Kidney epithelial cell (primary cell): ENCODE results near the gene HES7. TPM values are rescaled to one million over a fixed set of nuclear protein-coding genes. Genes with fewer than 3 reads are reported as not detected.

ENCODE experiments used
- DNase-seq: peaks from one replicate; pipeline ENCODE4 v3.0.0-alpha.2; 2010; ENCODE audit warnings: low read depth
- H3K27me3 ChIP-seq: 2 replicates; pipeline ENCODE4 v1.6.0; 2011; ENCODE audit warnings: low read length; ENCODE audit not compliant: control insufficient read depth, insufficient read depth
- H3K36me3 ChIP-seq: 2 replicates; pipeline ENCODE4 v1.5.1; 2011; ENCODE audit warnings: low read length; ENCODE audit not compliant: control insufficient read depth, insufficient read depth
- H3K4me3 ChIP-seq: 2 replicates; pipeline ENCODE4 v1.5.1; 2011; ENCODE audit warnings: low read depth, mild to moderate bottlenecking, control low read depth, low read length
- CTCF ChIP-seq: IDR thresholded peaks from 2 replicates; pipeline ENCODE4 v1.5.1; 2011; ENCODE audit warnings: mild to moderate bottlenecking, moderate library complexity, low read length, control low read depth, inconsistent platforms; ENCODE audit not compliant: insufficient read depth, poor library complexity, severe bottlenecking
- total RNA-seq: library from RNA; depleted of rRNA; stranded (reverse); fragments of >200 nt; gene quantifications from 2 replicates; pipeline ENCODE4 v1.2.3, GENCODE V29; 2015

The HES7 gene
- total RNA-seq, 1 donor from 2014 or later, result not detected

DNA sequence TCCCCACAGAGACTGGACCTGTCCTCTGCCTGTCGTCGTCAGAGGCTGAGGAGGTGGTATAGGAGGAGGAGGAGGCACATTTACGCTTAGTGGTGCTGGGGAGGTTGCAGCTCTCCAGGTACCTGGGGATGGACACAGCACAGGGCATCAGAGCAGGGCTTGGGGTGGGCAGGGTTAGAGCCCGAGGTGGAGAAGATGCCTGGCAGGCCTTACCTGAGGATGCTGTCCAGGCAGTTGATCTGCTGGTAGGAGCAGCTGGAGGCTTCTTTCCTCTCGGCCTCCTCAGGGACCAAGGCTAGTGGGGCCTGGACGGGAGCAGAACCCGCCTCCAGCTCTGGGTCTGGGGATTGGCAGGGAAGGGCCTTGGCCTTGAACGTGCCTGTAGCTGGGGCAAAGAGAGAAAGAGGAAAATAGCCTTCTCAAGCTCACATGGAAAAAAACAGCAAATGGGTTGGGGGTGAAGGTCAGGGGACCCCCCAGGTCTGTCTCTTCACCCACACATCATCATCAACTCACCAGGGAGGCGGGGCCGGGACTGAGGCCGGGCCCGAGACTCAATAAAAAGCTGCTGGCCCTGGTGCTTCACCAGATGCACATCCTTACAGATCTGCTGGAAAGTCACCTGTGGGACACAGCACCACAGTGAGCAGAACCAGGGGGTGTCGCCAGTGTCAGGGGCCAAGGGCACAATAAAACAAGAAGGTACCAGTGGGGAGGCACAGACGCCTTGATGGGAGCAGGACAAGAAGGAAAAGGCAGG, 22.7 kb upstream of the HES7 start:
- H3K4me3 ChIP-seq, result no peak overlapping the region
- no peak for TF ChIP-seq CTCF
- H3K27me3 ChIP-seq, result no peaks in the 10 kb centered on the region
- H3K36me3 ChIP-seq, result peaks cover 11% of the 10 kb centered on the region
- no peak for DNase-seq

DNA sequence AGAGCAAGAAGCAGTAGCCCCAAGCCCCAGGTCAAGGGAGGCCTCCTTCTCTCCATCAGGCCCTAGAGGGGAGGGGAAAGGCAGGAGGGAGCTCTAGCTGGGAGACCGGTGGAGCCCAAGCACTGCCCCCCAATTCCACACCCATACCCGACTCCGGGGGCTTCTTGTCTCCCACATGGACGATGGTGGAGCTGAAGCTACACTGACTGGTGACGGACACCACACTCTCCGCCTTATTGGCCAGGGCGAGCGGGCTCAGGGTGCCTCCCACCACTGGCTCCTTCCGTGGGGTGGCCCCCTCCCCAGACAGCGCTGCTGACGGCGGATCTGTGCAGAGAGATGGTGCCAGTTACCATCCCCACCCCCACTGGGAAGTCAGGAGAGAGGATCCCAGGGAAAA, 21.9 kb upstream of the HES7 start:
- Histone ChIP-seq H3K27me3 (no peaks in the 10 kb centered on the region), H3K4me3 (no peak overlapping the region), H3K36me3 (peaks cover 15% of the 10 kb centered on the region)
- no peak for TF ChIP-seq CTCF
- DNase-seq, result no peak

DNA sequence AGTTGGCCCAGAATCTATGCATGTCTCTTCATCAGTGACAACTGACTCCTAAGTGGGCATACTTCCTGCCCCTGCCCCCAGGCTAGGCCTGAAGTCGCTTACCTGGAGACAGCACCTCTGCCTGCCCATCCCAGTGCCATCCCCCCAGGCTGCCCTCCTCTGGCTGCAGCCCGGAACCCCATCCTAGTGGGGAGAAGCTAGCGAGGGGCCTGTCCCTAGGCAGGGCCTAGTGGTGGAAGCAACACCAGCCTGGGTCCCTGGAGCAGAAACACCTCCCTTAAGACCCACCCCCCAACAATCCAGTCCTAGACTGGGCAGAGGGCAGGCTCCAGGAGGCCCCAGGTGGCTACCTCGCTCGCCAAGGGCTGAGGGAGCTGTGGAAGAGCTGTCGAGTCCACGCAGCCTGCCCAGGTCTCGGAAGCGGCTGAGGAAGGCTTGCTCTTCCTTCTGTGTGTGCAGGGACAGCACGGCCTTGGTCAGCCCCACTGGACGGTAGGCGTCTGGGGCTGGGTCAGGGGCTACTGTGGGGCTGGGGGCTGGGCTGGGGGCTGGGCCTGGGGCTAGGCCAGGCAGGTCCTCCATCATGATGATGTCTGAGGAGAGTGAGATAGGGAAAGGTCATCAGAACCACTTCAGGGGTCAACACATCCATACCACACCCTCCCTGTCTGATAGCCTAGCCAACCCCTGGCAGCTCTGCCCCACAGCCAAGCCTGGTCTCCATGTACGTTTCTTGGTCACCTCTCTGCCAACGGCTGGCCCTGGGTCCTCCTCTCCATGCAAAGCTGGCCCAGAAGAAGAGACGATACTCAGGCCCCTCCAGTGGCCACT, 20.7 kb upstream of the HES7 start:
- DNase-seq, result no peak
- H3K27me3 ChIP-seq, result no peaks in the 10 kb centered on the region
- peaks cover 16% of the 10 kb centered on the region for H3K36me3 ChIP-seq
- no peak overlapping the region for H3K4me3 ChIP-seq
- no peak for TF ChIP-seq CTCF

DNA sequence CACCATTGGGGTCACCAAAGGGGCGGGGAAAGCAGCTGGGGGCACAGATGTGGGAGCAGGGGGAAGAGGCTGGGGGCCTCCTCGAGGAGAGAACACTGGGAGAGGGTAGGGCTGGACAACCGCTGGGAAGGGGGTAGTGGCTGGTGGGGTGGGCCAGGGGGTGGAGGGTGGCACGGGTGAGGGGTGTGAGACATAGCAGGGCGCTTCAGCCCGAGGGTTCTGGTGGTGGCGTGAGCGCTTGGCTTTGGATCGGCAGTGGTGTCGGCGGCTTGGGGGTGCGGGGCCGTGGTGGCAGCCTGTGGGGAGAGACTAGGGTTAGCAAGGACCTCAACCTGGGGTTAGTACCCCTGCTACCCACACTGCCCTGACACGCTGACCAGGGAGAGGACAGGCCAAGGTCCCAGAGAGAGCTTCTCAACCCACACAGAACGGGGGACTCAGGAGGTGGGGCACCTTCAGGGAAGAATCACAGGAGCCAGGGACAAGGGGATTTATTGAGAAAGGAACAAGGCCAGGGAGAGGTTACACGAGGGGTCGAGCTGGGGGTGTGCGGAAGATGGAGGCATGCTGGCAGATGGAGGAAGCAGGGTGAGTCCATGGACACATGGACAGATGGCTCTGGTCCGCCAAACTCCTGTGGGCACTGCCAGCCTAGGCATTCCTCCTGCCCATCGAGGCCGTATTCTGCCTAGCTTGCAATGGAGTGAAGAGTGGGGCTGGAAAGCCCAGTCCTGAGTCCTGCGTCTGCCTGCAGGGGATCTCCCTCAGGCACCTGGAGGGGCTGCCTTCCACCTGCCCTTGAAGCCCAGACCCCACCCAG, 19.9 kb upstream of the HES7 start:
- no peak for DNase-seq
- Histone ChIP-seq H3K4me3 (no peak overlapping the region), H3K36me3 (peaks cover 16% of the 10 kb centered on the region), H3K27me3 (no peaks in the 10 kb centered on the region)
- TF ChIP-seq CTCF, result no peak

- no peaks in the 10 kb centered on the region for H3K27me3 ChIP-seq
- H3K4me3 ChIP-seq, result no peak overlapping the region
- TF ChIP-seq CTCF, result no peak
- DNase-seq, result no peak
- peaks cover 16% of the 10 kb centered on the region for H3K36me3 ChIP-seq
Observed at GRCh38 chr17:8142887-8143580, 19.1 kb upstream of the HES7 start.
